ENCODE results near the gene ETFB. TPM values are rescaled to one million over a fixed set of nuclear protein-coding genes. Genes with fewer than 3 reads are reported as not detected.

ETFB gene
- total RNA-seq, 2 donors from 2014 or later = 54.3 to 77.3 TPM

DNA sequence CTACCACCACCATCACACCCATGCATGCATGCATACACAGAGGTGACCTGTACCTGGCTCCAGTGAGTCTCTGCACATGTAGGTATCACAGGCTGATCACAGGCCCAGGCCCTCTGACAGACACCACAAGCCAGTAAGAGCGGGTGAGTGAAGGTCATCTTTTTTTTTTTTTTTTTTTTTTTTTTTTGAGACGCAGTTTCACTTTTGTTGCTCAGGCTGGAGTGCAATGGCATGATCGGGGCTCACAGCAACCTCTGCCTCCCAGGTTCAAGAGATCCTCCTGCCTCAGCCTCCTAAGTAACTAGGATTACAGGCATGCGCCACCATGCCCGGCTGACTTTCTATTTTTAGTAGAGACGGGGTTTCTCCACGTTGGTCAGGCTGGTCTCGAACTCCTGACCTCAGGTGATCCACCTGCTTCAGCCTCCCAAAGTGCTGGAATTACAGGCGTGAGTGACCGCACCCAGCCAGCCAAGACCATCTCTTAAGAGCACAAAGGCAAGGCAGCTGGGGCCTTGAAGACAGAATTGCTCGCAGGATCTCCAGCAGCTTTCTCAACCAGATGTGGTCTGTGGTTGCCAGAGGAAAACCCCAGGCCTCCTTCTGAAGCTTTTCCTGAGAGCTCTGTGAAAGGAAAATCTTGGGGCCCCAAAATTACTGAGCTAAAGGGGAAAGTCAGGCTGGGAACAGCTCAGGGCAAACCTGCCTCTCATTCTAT, 9.5 kb upstream of the ETFB start:
- H3K27ac ChIP-seq (ENCODE audit: low read depth, low read length) = no peak overlapping the region
- TF ChIP-seq, protein P1, sequence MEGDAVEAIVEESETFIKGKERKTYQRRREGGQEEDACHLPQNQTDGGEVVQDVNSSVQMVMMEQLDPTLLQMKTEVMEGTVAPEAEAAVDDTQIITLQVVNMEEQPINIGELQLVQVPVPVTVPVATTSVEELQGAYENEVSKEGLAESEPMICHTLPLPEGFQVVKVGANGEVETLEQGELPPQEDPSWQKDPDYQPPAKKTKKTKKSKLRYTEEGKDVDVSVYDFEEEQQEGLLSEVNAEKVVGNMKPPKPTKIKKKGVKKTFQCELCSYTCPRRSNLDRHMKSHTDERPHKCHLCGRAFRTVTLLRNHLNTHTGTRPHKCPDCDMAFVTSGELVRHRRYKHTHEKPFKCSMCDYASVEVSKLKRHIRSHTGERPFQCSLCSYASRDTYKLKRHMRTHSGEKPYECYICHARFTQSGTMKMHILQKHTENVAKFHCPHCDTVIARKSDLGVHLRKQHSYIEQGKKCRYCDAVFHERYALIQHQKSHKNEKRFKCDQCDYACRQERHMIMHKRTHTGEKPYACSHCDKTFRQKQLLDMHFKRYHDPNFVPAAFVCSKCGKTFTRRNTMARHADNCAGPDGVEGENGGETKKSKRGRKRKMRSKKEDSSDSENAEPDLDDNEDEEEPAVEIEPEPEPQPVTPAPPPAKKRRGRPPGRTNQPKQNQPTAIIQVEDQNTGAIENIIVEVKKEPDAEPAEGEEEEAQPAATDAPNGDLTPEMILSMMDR (conservative IDR thresholded peaks at IDR 0.05) = no peak
- no peaks in the 10 kb centered on the region for H3K27me3 ChIP-seq (ENCODE audit: control insufficient read depth, insufficient read depth, low read length, poor library complexity, severe bottlenecking)
- H3K4me1 Mint-ChIP-seq = no peaks in the 10 kb centered on the region
- H3K9me3 Mint-ChIP-seq = peaks cover 5% of the 10 kb centered on the region
- H3K4me3 Mint-ChIP-seq = no peak overlapping the region
- no peak overlapping the region for H3K27ac Mint-ChIP-seq
- H3K9me3 ChIP-seq (ENCODE audit: control insufficient read depth, low read length) = no peaks in the 10 kb centered on the region
- H3K36me3 Mint-ChIP-seq (ENCODE audit: low read depth) = no peaks in the 10 kb centered on the region
- no peaks in the 10 kb centered on the region for H3K4me1 ChIP-seq (ENCODE audit: control insufficient read depth, insufficient read depth, low read length)
- 85 to 87% methylated on average over 8 to 11 of the region's 11 CpGs for WGBS, 2 experiments (ENCODE audit: insufficient coverage in 1 of 2, insufficient read length in 1 of 2)
- H3K36me3 ChIP-seq (ENCODE audit: control insufficient read depth, insufficient read depth, low read length) = no peaks in the 10 kb centered on the region
- no peak overlapping the region for H3K4me3 ChIP-seq (ENCODE audit: low read length)
- H3K27me3 Mint-ChIP-seq (ENCODE audit: insufficient read depth) = peaks cover 4% of the 10 kb centered on the region
- no peak for DNase-seq
- no peak overlapping the region for H3K9ac ChIP-seq (ENCODE audit: extremely low read depth, low read length, poor library complexity, severe bottlenecking)

DNA sequence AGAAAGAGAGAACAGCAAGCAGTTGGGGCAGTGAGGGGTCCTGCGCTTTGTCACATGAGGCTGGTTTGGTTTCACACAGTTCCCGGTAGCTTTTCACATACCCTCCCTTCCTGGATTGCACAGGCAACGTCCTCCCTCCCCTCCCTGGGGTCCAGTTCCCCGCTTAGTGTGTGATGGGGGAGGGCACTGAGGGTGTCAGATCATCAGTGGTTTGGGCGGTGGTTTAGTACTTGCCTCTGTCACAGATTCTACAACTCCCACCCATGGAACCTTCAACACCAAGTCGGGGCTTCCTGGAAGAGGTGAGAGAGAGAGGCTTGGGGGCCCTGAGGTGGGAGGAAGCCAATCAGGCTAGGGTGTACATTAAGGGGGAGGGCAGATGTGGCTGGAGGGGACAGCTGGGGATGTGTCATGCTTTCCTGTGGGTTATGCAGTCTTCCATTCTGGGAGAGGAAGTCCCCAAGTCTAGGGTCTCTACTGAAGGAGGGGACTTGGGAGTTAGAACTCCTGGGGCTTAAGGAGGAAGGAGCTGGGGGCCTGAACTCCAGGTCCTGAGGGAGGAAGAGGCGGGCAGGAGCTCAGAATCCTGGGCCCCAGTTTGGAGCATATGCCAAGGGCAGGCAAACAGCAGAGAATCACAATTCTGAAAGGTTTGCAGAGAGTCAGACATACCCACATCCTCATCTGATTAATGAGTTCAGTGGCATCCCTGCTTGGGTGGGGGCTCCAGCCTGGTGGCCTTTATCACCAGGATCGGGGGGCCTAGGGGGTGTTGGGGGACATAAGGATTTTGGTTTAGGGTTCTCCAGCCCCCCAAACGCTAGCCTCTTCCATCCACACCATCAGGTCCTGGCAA, 6.7 kb upstream of the ETFB start, which contains the start of gene NKG7:
NKG7 (minus strand) TSS at position 6 of the 856 bp plus-strand sequence. CDS start 119 bp downstream, outside the sequence.
- Mint-ChIP-seq H3K4me1 (peaks cover 5% of the 10 kb centered on the region), H3K27me3 (ENCODE audit: insufficient read depth) (peaks cover 6% of the 10 kb centered on the region), H3K36me3 (ENCODE audit: low read depth) (no peaks in the 10 kb centered on the region), H3K27ac (no peak within 1 kb of the TSS), H3K4me3 (no peak within 1 kb of the TSS), H3K9me3 (no peaks in the 10 kb centered on the region)
- no peak within 1 kb of the TSS for H3K9ac ChIP-seq (ENCODE audit: extremely low read depth, low read length, poor library complexity, severe bottlenecking)
- WGBS, 2 experiments (ENCODE audit: insufficient coverage in 1 of 2, insufficient read length in 1 of 2) = 80% methylated on average over 6 of the region's 9 CpGs; no CpG with 5 or more reads in 1 of the 2 experiments
- no peak for DNase-seq
- TF ChIP-seq, protein P1 (conservative IDR thresholded peaks at IDR 0.05) = no peak
- H3K9me3 ChIP-seq (ENCODE audit: control insufficient read depth, low read length) = no peaks in the 10 kb centered on the region
- H3K27ac ChIP-seq (ENCODE audit: low read depth, low read length) = no peak within 1 kb of the TSS
- peaks cover 7% of the 10 kb centered on the region for H3K4me1 ChIP-seq (ENCODE audit: control insufficient read depth, insufficient read depth, low read length)
- H3K27me3 ChIP-seq (ENCODE audit: control insufficient read depth, insufficient read depth, low read length, poor library complexity, severe bottlenecking) = no peaks in the 10 kb centered on the region
- H3K36me3 ChIP-seq (ENCODE audit: control insufficient read depth, insufficient read depth, low read length) = no peaks in the 10 kb centered on the region
- H3K4me3 ChIP-seq (ENCODE audit: low read length) = no peak within 1 kb of the TSS

DNA sequence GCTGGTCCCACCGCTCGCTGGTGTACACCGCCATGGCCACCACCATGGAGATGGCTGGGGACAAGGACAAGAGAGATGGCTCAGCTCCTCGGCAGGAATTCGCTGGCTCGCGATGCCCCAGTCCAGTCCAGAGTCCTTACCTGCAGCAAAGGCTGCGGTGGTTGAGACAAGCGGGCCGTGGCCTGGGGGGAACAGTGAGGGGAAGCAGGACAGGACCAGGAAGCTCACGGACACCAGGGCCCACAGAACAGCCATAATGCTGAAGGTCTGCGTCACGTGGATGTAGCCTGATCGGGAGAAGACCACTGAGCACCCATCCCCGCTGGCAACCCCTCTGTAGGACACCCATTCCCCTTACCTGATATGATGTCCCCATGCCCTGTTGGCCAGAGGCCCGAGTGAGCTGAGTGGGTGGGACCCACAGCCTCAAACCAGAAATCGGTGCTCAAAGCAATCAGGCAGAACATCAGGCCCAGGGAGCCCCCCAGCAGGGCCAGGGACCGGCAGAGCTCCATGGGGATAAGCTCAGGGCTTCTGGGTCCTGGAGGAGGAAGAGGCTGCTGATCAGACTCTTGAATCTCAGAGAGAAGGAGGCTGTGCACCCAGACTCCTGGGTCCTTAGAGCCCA, 5.9 kb upstream of the ETFB start:
- no peak overlapping the region for H3K9ac ChIP-seq (ENCODE audit: extremely low read depth, low read length, poor library complexity, severe bottlenecking)
- WGBS, 2 experiments (ENCODE audit: insufficient coverage in 1 of 2, insufficient read length in 1 of 2) = 94 to 99% methylated on average over 14 to 18 of the region's 18 CpGs
- peaks cover 5% of the 10 kb centered on the region for H3K4me1 Mint-ChIP-seq

More for the DNA sequence above, 5.9 kb upstream of the ETFB start:
- no peaks in the 10 kb centered on the region for H3K36me3 ChIP-seq (ENCODE audit: control insufficient read depth, insufficient read depth, low read length)
- no peak overlapping the region for H3K27ac ChIP-seq (ENCODE audit: low read depth, low read length)
- TF ChIP-seq, protein P1 (conservative IDR thresholded peaks at IDR 0.05) = no peak
- Mint-ChIP-seq H3K9me3 (no peaks in the 10 kb centered on the region), H3K4me3 (no peak overlapping the region), H3K27ac (no peak overlapping the region), H3K36me3 (ENCODE audit: low read depth) (no peaks in the 10 kb centered on the region), H3K27me3 (ENCODE audit: insufficient read depth) (peaks cover 6% of the 10 kb centered on the region)
- no peaks in the 10 kb centered on the region for H3K27me3 ChIP-seq (ENCODE audit: control insufficient read depth, insufficient read depth, low read length, poor library complexity, severe bottlenecking)
- H3K4me1 ChIP-seq (ENCODE audit: control insufficient read depth, insufficient read depth, low read length) = peaks cover 7% of the 10 kb centered on the region
- H3K4me3 ChIP-seq (ENCODE audit: low read length) = no peak overlapping the region
- no peak for DNase-seq
- no peaks in the 10 kb centered on the region for H3K9me3 ChIP-seq (ENCODE audit: control insufficient read depth, low read length)
